Epithelial cell of prostate (primary cell): ENCODE data around the gene SYK.
"Not testable (repeated sequence)": the region's sequence is repeated elsewhere in the genome, so short reads cannot be mapped to it uniquely, and the experiment has no call there.

ENCODE experiments used
- DNase-seq: peaks from one replicate; pipeline ENCODE4 v3.0.0-alpha.2; 2011; ENCODE audit warnings: low read depth, low spot score
- H3K27ac ChIP-seq: fragments of 450-650 bp; 2 replicates; pipeline ENCODE4 v1.5.1; 2017; ENCODE audit warnings: mild to moderate bottlenecking

The SYK gene

DNA sequence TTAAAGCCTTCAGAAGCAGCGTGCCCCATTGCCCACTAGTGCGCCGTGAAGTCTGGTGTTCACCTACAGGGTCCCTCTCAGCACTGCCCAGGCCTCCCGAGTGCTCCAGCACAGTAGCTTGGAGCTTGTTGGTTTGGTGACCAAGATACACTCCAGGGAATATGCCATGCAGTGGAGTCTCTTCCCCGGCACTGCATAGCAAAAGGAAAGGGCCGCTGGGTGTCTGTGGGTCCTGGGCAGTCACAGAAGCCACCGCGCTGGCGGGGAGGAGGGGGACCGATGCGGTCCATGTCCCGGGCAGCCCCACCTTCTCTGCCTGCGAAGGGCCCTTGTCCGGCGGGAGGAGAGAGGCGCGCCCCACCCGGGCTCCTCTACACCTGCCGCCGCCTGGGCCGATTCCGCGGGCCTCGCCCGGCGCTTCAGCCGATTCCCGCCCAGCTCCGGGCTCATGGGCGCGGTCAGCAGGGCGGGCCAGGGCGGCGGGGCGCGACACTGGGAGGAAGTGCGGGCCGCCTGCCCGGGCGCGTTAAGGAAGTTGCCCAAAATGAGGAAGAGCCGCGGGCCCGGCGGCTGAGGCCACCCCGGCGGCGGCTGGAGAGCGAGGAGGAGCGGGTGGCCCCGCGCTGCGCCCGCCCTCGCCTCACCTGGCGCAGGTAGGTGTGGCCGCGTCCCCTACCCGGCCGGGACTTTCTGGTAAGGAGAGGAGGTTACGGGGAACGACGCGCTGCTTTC lies at the start of gene SYK:
SYK (plus strand) TSS at position 579 of the 732 bp plus-strand sequence. CDS start 42,080 bp downstream, outside the sequence.
- H3K27ac ChIP-seq, result peak within 1 kb of the TSS; percentile 56
- DNase-seq, result no peak

DNA sequence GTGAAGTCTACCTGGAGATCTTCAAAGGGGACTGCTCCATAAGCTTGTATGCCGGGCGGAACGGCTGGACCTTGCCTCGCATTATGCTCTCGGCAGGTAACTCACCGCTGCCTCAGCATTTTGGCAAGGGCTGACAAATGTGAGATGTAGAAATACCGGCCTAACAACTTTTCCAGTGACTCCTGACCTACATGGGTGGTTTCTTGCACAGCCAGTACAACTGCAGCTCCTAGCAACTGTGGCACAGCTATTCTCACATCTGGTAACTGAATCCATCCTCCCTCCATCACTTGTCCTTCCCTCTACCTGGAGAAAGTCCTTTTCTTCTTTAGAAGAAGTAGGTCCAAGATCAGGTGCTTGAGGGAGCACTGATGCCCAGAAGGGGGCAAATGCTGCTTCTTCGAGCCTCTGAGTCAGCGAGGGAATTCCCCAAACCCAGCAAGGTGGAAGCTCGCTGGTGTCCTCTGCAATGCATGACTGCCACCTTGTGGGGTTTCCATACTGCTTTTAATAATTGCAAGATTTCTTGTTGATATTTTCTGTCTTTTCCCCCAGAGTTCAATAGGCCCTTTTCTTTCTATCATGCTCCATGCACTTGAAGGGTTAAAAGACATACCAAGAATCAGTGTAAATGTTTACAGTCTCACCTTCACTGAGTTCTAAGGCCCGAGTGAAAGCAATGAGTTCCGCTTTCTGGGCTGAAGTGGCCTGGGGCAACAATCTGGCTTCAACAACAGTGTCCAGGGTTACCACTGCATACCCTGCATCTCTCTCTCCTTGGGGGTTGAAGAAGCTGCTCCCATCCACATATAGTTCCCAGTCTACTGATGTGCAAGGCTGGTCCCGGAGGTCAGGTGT lies 45.9 kb upstream of the SYK start:
- peak; percentile 24 for DNase-seq
- not testable (repeated sequence) for H3K27ac ChIP-seq

- H3K27ac ChIP-seq, DNase-seq: not testable (repeated sequence)
Measured at GRCh38 chr9:90760577-90760976, 41.0 kb upstream of the SYK start.

- no peak for DNase-seq
- no peak overlapping the region for H3K27ac ChIP-seq
Measured at GRCh38 chr9:90766731-90767130, 34.9 kb upstream of the SYK start.

GRCh38 chr9:90767523-90768100 lies 34.0 kb upstream of the SYK start:
- no peak for DNase-seq
- no peak overlapping the region for H3K27ac ChIP-seq

- no peak for DNase-seq
- no peak overlapping the region for H3K27ac ChIP-seq
Measured at GRCh38 chr9:90770182-90770738, 31.4 kb upstream of the SYK start.

GRCh38 chr9:90770927-90771326 lies 30.7 kb upstream of the SYK start:
- H3K27ac ChIP-seq, result no peak overlapping the region
- no peak for DNase-seq

GRCh38 chr9:90772386-90772785 lies 29.2 kb upstream of the SYK start:
- no peak for DNase-seq
- no peak overlapping the region for H3K27ac ChIP-seq

DNA sequence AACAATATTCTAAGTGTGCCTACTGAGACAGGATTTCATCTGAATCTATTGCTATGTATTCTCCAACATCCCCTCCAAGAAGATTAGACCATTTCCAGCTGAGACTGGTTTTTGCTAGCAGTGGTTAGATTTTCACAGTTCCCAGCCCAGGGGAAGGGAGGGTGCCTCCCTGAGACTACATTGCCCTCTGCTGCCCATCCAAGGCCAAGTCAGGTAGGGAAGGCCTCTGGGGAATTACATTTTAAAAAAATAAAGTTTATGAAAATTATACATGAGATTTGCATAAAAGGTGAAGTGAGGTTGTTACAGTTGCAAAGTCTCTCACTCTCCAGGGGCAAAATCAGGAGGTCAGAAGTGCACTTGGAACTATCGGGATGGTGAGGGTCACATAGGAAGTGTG lies 28.0 kb upstream of the SYK start:
- H3K27ac ChIP-seq, result no peak overlapping the region
- DNase-seq, result no peak

- no peak overlapping the region for H3K27ac ChIP-seq
Measured at GRCh38 chr9:90774071-90774470, 27.5 kb upstream of the SYK start.

DNA sequence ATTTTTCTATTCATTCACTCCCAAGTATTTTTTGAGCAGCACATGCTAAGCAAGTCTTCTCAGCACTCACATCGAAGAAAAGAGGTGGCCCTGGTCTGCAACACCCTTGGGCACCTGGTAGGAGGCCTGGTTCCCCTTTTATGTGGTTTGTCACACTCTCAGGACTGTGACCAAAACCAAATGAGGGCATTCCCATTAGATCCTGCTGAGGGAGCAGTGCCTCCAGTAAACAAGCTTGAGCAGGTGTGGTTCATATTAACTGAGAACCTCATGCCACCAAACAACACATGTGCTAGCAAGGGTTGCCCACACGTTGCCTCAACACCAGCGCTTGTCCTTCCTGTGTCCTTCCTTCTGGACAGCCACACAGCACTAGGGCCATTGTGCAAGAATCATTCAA lies 26.9 kb upstream of the SYK start:
- DNase-seq, result no peak
- H3K27ac ChIP-seq, result no peak overlapping the region

More at GRCh38 chr9:90774071-90774470, 27.5 kb upstream of the SYK start:
- no peak for DNase-seq

DNA sequence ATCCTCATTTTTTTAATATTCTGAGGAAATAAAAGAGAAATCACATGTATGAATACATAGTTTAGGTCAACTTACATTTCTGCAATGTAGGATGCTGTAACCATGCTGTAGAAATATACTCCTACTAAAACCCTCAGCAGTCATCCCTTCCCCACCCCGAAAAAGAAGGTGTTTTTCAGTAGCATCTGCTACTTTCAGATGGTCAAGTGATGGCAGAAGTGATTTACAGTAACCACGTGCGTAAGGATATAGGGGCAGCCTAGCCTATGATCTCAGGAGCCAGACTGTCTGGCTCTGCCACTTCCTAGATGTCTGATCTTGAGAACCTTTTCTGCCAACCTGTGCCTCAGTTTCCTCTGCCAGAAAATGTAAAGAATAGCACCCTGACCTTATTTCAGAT lies 26.0 kb upstream of the SYK start:
- DNase-seq, result no peak

GRCh38 chr9:90778746-90779145 lies 22.9 kb upstream of the SYK start:
- no peak overlapping the region for H3K27ac ChIP-seq
- no peak for DNase-seq

More for the DNA sequence above, 26.0 kb upstream of the SYK start:
- no peak overlapping the region for H3K27ac ChIP-seq

- DNase-seq, result no peak
- H3K27ac ChIP-seq, result no peak overlapping the region
Measured at GRCh38 chr9:90783552-90783951, 18.1 kb upstream of the SYK start.

DNA sequence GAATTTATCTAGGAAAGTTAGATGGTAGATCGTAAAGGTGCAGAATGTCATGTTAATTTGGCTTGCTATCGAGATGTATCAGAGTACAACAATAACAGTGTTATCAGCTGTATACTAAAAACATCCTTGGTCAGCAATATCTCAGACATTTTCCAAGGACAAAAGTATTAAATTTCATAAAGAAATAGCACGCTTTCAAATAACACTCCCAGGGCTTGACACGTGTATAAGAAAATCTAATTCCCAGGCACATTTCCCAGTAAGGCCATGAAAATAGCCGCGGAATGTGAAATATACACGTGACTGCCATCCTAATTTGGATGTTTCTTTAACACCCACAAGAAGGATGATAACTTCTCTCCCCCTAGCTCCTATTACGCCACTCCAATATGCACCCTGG lies 17.7 kb upstream of the SYK start:
- no peak overlapping the region for H3K27ac ChIP-seq

DNA sequence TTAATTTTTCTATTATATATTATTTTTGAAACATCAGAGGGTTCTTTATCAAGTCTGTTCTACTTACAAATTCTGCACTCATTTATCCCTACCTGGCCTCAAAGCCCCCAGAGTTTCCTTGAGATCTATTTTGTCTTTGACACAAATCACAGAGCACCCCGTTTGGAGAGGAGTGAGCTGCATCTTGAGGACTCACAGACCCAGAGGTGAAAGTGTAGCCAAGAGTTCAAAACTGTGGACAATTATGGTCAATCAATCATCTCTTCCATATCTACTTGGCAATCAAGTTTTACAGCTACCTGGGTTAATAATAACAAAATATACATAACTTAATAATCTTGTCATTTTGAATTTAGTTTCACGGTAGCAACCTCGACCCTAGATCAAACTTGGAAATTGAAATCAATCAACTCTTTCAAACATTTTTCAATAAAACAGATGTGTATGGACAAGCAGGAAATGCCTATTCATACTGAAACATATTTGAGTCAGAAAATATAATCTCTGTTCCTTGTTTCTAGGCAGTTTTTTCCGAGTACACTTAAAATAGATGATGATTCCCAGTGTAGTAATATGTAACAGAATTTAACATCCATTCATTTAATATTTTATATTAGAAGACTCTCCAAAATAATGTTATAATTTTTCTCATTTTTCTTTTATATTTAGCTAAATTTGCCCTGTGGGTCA lies 13.7 kb upstream of the SYK start:
- H3K27ac ChIP-seq, result no peak overlapping the region
- no peak for DNase-seq

More for the DNA sequence above, 17.7 kb upstream of the SYK start:
- no peak for DNase-seq

DNA sequence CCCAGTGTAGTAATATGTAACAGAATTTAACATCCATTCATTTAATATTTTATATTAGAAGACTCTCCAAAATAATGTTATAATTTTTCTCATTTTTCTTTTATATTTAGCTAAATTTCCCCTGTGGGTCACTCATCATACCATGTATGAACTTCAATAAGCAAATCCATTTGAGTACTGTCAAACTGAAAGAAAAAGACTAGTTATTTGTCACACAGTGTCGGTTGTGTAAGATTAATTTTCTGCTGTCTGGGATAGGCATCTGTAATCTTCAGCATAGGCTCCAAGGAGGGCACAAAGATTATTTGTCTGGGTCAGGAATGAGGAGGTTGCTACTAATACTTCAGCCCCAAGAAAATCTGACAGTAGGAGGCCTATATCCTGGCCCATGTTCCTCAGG lies 13.1 kb upstream of the SYK start:
- not testable (repeated sequence) for DNase-seq, H3K27ac ChIP-seq

DNA sequence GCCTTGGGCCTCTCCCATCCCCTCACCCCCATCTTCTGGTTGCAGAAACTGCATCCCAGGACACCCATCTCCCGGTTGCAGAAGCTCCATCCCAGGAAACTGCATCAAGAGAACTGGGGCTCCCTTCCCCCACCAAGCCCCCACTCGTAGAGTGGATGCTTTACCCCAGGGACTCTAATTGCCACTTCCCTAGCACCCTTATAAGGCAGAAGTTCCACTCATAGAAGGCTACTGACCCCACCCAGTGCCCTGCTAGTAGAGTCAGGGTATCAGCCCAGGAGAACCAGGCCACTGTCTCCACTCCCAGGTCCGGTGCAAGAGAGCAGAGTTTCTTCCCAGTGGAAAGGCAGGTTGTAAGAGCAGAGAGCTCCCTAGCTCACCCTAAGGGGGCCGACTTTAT lies 12.2 kb upstream of the SYK start:
- DNase-seq, result no peak
- H3K27ac ChIP-seq, result no peak overlapping the region

DNA sequence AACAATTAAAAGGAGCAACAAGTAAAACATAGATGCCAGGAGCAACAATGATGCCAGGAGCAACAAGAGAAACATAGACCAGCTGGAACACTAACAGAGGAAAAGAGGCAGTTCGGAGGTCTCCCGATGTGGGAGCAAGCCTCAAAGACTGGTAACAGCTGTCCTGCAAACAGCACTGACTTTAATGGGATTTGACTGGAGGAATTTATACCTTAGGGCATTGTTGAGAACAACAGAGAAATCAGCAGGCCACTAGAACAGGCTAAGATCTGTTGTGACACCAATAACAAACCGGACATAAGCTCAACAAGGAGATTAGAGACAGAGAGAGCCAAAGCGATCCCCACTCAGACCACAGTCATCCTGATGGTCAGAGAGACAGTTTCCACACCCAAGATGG lies 11.8 kb upstream of the SYK start:
- DNase-seq, result no peak

GRCh38 chr9:90793024-90793423 lies 8.6 kb upstream of the SYK start:
- not testable (repeated sequence) for H3K27ac ChIP-seq, DNase-seq

More for the DNA sequence above, 11.8 kb upstream of the SYK start:
- H3K27ac ChIP-seq, result no peak overlapping the region
